Right atrium auricular region (tissue), 2 donors: ENCODE data around the gene DNM1L. TPM values are rescaled to one million over a fixed set of nuclear protein-coding genes. Genes with fewer than 3 reads are reported as not detected.

Experiments
- DNase-seq: peaks from one replicate; pipeline ENCODE4 v3.0.0-alpha.2; 2019; ENCODE audit warnings: low spot score
- H3K27ac ChIP-seq, 2 donors: fragments of 200-600 bp; sonication (generic); 1 replicate in 1 of 2; 2 replicates in 1 of 2; pipeline ENCODE4 v1.5.1; 2016 to 2019
- H3K27me3 ChIP-seq, 2 donors: fragments of 200-600 bp; sonication (generic); one replicate each; pipeline versions ENCODE4 v1.5.1 to v1.6.0; 2017 to 2019
- H3K36me3 ChIP-seq: fragments of 200-600 bp; sonication (generic); one replicate; pipeline ENCODE4 v1.5.1; 2016
- H3K4me1 ChIP-seq, 2 donors: fragments of 200-600 bp; sonication (generic); one replicate each; pipeline versions ENCODE4 v1.5.1 to v1.6.0; 2017 to 2019
- H3K4me3 ChIP-seq, 2 donors: fragments of 200-600 bp; sonication (generic); 1 replicate in 1 of 2; 2 replicates in 1 of 2; pipeline ENCODE4 v1.5.1; 2017 to 2019; ENCODE audit warnings: mild to moderate bottlenecking in 1 of 2, moderate library complexity in 1 of 2
- H3K9me3 ChIP-seq, 2 donors: fragments of 200-600 bp; sonication (generic); one replicate each; pipeline ENCODE4 v1.5.1; 2019
- total RNA-seq, 2 donors: library from RNA; depleted of rRNA; stranded (reverse); fragments of >200 nt; gene quantifications; one replicate each; pipeline ENCODE4 v1.1.0, GENCODE V29; 2016
- TF ChIP-seq, protein P1 (sequence below), 2 donors: fragments of 200-600 bp; sonication (generic); IDR thresholded peaks; one replicate each; pipeline ENCODE4 v1.5.1; 2019; ENCODE audit warnings: antibody characterized with exemption in 2 of 2

DNM1L gene
- 10 to 100 TPM; 33.6 to 51.1 TPM for total RNA-seq

DNA sequence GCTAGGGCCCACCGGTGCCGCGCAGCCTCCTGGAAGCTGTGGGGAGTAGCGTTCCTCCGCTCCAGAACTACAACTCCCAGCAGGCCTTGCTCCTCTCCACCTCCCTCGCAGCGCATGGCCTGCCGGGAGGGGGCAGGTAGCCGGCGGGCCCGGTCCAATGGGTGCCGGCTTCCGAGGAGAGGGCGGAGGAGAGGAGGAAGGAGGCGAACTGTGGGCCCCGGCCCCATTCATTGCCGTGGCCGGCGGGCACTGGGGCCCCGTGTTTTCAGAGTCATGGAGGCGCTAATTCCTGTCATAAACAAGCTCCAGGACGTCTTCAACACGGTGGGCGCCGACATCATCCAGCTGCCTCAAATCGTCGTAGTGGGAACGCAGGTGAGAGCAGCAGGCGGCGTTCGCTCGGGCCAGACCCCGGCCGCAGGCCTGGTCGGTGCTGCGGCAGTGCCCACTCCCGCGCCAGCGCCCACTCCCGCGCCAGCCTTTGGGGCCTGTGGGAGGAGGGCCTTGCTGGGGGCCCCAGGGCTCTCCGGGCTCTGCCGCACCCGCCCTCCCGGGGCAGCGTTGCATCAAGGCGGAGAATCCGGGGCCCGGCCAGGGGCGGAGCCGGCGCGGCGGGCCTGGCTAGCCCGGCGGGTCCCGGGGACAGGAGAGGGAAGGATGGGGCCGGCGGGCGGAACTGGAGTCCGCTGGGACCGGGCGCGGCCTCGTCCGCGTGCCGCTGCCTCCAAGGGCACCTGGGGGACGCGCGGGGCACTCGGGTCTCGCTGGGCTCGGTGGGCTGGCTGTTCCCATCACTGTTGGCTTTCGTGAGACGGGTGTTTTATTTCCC, at the start of gene DNM1L:
DNM1L (plus strand) TSS at position 211 of the 829 bp plus-strand sequence; CDS start at position 274, 63 bp downstream.
- Histone ChIP-seq H3K9me3 (no peaks in the 10 kb centered on the region), H3K36me3 (no peaks in the 10 kb centered on the region), H3K4me3 (peak within 1 kb of the TSS; percentile 91 to 99), H3K27ac (peak within 1 kb of the TSS; percentile 94 to 98), H3K4me1 (peaks cover 0 to 13% of the 10 kb centered on the region in 2 donors), H3K27me3 (no peaks in the 10 kb centered on the region)
- TF ChIP-seq, protein P1, sequence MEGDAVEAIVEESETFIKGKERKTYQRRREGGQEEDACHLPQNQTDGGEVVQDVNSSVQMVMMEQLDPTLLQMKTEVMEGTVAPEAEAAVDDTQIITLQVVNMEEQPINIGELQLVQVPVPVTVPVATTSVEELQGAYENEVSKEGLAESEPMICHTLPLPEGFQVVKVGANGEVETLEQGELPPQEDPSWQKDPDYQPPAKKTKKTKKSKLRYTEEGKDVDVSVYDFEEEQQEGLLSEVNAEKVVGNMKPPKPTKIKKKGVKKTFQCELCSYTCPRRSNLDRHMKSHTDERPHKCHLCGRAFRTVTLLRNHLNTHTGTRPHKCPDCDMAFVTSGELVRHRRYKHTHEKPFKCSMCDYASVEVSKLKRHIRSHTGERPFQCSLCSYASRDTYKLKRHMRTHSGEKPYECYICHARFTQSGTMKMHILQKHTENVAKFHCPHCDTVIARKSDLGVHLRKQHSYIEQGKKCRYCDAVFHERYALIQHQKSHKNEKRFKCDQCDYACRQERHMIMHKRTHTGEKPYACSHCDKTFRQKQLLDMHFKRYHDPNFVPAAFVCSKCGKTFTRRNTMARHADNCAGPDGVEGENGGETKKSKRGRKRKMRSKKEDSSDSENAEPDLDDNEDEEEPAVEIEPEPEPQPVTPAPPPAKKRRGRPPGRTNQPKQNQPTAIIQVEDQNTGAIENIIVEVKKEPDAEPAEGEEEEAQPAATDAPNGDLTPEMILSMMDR (IDR thresholded peaks at IDR 0.05) = peak in 1 of 2 donors; percentile 37
- peak; percentile 90 for DNase-seq

DNA sequence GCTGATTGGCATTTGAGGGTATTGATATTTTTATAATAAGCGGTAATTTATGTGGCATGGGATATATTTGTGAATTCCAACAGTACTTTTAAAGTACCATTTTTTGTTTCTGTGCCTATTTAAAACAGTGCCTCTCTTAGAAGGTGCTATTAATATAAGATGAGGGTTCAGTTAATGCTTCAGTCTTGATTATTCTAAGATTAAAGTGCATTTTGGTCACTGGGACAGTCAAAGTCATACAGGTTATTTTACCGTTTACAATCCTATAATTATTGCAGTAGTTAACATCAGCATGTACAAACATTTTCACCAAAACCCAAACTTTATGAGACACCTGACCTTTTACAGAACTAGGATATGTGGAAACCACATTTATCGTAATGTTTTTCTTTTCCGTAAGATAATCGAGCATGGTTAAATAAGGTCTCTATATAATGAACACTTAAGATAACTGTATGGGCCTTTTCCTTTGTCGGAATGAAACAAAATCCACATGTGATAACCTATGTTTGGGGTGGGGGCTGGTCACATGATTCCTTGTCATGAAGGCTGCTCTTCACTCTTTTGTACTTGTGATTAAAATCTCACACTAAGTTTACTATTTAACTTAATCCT, 37.7 kb upstream of the DNM1L start:
- peaks cover 0 to under 1% of the 10 kb centered on the region in 2 donors for H3K4me1 ChIP-seq
- TF ChIP-seq, protein P1 (IDR thresholded peaks at IDR 0.05) = no peak
- H3K27ac ChIP-seq = no peak overlapping the region
- H3K4me3 ChIP-seq = no peak overlapping the region
- no peak for DNase-seq
- H3K9me3 ChIP-seq = no peaks in the 10 kb centered on the region
- peaks cover 50% of the 10 kb centered on the region for H3K36me3 ChIP-seq
- H3K27me3 ChIP-seq = no peaks in the 10 kb centered on the region

DNA sequence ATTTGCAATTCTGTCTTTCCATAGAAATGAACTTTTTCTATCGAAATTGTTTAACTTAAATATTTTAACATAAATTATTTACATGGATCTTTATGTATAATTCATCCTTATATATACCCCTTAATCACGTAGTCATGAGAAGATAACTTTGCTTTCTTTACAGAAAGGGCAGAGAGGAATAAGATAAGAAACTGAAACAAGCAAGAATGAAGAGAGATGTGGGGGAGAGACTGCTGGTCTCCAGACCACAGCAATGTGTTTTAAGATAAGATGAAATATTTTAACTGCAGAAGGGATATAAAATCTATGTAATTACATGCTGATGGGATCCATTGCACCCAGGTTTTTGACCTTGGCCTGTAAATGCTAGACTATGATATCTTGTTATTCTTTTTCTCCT, 34.7 kb upstream of the DNM1L start:
- no peaks in the 10 kb centered on the region for H3K9me3 ChIP-seq
- DNase-seq = no peak
- no peak overlapping the region for H3K27ac ChIP-seq
- H3K36me3 ChIP-seq = peaks cover 26% of the 10 kb centered on the region
- H3K4me1 ChIP-seq = peaks cover 0 to 10% of the 10 kb centered on the region in 2 donors
- TF ChIP-seq, protein P1 (IDR thresholded peaks at IDR 0.05) = no peak
- no peak overlapping the region for H3K4me3 ChIP-seq
- no peaks in the 10 kb centered on the region for H3K27me3 ChIP-seq

DNA sequence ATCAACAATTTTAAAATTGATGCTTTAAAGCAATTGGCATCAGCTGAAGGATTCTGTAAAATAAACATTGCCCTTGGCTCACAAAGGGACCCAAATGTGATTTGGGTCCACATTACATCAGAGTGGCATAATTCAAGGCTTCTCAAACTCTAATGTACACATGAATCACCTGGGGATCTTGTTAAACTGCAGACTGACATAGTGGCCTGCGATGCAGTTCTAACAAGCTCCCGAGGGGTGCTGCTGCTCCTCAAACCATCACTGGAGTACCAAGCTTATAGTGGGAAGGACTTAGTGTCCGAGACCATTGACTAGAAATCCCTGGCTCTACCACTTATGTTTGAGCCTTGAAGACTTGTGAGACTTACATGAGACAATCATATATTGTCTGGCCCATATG, 31.8 kb upstream of the DNM1L start:
- Histone ChIP-seq H3K36me3 (peaks cover 11% of the 10 kb centered on the region), H3K27ac (no peak overlapping the region), H3K27me3 (no peaks in the 10 kb centered on the region), H3K4me3 (no peak overlapping the region), H3K9me3 (no peaks in the 10 kb centered on the region), H3K4me1 (peaks cover 0 to 10% of the 10 kb centered on the region in 2 donors)
- TF ChIP-seq, protein P1 (IDR thresholded peaks at IDR 0.05) = no peak
- no peak for DNase-seq

DNA sequence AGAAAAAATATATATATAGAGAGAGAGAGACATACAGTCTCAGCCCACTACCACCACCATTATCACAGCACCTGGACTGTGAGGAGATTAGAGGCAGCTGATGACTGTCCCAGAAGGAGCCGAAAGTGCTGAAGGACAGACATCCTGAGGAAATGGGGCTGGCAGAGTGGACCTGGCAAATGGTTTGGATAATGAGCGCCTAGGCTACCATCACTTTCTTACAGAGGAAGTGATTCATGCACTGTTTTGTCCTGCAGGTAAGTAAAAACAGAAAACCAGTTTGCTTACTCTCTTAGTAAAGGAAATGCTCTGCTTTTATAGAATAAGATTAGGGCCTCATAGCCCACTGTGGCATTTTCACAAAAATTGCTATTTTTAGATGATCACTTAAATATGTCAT, 28.6 kb upstream of the DNM1L start:
- H3K9me3 ChIP-seq = no peaks in the 10 kb centered on the region
- TF ChIP-seq, protein P1 (IDR thresholded peaks at IDR 0.05) = no peak
- peaks cover 0 to 10% of the 10 kb centered on the region in 2 donors for H3K4me1 ChIP-seq

More for the DNA sequence above, 28.6 kb upstream of the DNM1L start:
- peaks cover 4% of the 10 kb centered on the region for H3K36me3 ChIP-seq
- no peaks in the 10 kb centered on the region for H3K27me3 ChIP-seq
- H3K4me3 ChIP-seq = no peak overlapping the region
- no peak for DNase-seq
- no peak overlapping the region for H3K27ac ChIP-seq
